GM10266 (cell line): ENCODE measurements around the gene AMPD3.

ENCODE experiments used
- DNase-seq: peaks from one replicate; pipeline ENCODE4 v3.0.0; 2012; ENCODE audit errors: extremely low spot score
- TF ChIP-seq, protein P1 (sequence below): IDR thresholded peaks from 2 replicates; pipeline ENCODE4 v1.5.1; 2012; ENCODE audit warnings: mild to moderate bottlenecking, low read depth; ENCODE audit not compliant: control insufficient read depth, insufficient read depth; ENCODE audit errors: missing control alignments

AMPD3 gene

DNA sequence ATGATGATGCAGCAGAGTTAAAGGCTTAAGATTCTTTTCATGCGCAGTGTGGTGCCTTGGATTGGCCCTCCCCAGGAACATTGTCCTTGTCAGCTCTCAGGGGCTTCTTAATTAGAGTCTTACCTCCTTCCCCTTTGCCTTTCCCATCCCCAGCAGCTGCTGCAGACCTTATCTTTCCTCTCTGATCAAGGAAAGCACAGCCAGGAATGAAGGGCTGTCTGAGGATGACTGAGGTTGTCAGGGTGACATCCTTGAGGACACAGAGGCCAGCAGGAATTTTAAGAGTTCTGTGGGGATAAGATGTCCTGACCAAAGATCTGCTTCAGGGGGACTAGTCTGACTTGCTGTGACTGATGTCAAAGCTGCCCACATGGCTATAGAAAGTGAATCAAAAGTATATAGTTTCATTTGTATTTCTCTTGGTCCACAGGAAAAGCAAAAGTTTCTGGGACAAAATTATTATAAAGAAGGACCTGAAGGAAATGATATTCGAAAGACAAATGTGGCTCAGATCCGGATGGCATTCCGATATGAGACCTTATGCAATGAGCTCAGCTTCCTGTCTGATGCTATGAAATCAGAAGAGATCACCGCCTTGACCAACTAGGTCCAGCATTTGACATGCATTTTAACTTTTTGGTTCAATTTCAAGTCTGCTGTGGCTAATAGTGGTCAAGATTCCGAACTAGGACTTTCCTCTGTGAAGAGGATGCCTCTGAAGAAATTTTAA is 50.4 kb downstream of the AMPD3 start:
- TF ChIP-seq, protein P1, sequence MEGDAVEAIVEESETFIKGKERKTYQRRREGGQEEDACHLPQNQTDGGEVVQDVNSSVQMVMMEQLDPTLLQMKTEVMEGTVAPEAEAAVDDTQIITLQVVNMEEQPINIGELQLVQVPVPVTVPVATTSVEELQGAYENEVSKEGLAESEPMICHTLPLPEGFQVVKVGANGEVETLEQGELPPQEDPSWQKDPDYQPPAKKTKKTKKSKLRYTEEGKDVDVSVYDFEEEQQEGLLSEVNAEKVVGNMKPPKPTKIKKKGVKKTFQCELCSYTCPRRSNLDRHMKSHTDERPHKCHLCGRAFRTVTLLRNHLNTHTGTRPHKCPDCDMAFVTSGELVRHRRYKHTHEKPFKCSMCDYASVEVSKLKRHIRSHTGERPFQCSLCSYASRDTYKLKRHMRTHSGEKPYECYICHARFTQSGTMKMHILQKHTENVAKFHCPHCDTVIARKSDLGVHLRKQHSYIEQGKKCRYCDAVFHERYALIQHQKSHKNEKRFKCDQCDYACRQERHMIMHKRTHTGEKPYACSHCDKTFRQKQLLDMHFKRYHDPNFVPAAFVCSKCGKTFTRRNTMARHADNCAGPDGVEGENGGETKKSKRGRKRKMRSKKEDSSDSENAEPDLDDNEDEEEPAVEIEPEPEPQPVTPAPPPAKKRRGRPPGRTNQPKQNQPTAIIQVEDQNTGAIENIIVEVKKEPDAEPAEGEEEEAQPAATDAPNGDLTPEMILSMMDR = no peak
- no peak for DNase-seq

DNA sequence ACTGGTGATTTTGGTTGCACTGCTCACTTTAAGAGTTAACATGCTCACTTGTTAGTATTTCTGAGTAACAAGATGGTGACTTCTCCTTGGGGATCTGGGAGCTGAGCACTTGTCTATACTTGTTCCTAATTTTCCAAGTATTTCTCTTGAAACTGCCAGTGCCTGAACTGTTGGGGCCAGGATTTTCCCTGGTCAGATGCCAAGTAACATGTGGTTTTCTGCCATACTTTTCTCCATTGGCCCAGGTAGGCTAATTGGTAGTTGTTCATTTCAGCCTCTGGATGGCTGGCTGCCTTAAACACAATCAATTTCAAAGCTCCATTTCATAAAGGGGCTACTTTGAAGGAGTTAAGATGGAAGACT is 50.9 kb downstream of the AMPD3 start:
- TF ChIP-seq, protein P1 = no peak

DNA sequence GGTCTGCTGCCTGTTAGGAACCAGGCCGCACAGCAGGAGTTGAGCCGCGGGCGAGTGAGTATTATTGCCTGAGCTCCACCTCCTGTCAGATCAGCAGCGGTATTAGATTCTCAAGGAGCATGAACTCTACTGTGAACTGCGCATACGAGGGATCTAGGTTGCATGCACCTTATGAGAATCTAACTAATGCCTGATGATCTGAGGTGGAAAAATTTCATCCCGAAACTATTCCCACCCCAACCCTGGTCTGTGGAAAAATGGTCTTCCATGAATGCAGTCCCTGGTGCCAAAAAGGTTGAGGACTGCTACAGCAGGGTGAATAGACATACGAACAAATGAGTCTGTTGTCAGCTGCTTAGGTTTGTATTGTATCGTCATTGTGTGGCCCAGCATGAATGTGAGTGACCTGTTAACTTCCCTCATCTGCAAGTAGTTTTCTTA is 56.1 kb downstream of the AMPD3 start:
- no peak for DNase-seq
- TF ChIP-seq, protein P1 = no peak

More for the DNA sequence above, 50.9 kb downstream of the AMPD3 start:
- no peak for DNase-seq

DNA sequence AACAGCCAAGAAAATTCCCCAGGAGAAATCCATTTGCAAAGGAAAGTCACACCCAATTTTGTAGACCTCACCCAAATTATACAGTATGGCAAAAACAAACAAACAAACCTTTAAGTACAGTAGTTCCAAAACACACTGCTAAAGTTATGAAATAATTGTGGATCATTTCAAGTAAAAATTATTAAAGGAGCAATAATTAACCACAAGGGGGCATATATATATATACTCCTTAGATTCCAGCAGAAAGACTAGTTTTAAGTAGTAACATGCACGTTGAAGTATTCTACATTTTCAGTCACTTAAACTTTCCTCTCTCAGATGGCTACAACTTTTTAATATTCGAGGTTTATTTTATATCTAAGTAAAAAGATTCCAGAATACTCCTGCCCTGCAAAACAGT is 59.1 kb downstream of the AMPD3 start:
- no peak for DNase-seq
- TF ChIP-seq, protein P1 = peak; percentile 9

DNA sequence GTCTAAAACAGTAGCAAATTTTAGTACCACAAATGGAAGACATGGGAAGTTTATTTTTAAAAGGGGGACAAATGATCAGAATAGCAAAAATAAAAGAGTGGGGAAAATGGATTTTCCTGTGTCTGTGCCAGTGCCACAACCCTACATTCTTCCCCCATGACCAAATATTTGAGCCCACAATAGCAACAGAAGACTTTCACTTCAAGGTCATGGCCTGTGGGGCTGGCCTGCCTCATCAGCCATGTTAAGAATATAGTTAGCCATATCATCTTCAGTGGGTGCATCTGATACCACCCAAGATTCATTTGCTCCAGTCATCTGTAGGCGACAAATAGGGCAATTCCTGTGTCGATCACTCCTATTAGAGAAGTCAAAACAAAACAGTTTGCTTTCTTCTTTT is 59.6 kb downstream of the AMPD3 start:
- TF ChIP-seq, protein P1 = no peak
- no peak for DNase-seq

DNA sequence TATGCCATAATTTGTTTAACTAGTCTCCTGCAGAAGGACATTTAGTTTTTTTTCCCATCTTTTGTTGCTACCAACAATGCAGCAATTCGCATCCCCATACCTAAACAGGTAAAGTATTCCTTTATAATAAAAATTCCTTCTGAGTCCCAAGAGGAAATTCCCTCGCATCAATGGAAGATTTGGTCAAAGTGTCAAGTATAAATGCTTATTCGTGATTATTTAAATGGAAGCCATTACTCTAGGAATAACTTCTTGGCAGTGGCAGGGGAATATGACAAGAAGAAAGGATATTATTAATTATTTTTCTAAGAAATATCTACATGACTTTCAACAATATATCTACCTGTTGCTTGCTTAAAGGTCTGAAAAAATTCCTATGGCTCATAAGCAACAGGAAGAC is 60.4 kb downstream of the AMPD3 start:
- no peak for DNase-seq
- TF ChIP-seq, protein P1 = no peak

DNA sequence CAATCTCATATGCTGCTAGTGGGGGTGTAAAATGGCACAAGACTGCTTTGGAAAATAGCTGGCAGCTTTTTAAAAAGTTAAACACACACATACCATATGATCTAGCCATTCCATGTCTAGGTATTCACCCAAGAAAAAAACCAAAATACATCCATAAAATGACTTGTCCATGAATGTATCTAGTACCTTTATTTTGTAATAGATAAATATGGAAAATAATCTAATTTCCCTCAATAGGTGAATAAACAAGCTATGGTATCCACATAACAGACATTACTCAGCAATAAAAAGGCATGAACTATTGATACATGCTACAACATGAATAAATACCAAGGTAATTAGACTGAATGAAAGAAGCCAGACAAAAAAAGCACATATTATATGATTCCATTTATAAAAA is 63.1 kb downstream of the AMPD3 start:
- DNase-seq = no peak
- TF ChIP-seq, protein P1 = no peak
